Measurements from ENCODE around the gene USP10. TPM values are rescaled to one million over a fixed set of nuclear protein-coding genes. Genes with fewer than 3 reads are reported as not detected.
"Not testable (repeated sequence)": the region's sequence is repeated elsewhere in the genome, so short reads cannot be mapped to it uniquely, and the experiment has no call there.

The USP10 gene
- total and polyA plus RNA-seq, 3 donors from 2014 or later = 53.6 to 108 (median 101) TPM

- Histone ChIP-seq H3K4me1 (no peaks in the 10 kb centered on the region), H3K4me3 (no peak overlapping the region), H3K27ac (no peak overlapping the region), H3K36me3 (ENCODE audit: low read depth, missing control alignments) (no peaks in the 10 kb centered on the region), H3K27me3 (no peaks in the 10 kb centered on the region), H3K9me3 (no peaks in the 10 kb centered on the region)
- TF ChIP-seq CTCF (IDR thresholded peaks at IDR 0.05) (no peak), POLR2A (IDR thresholded peaks at IDR 0.05) (no peak)
- DNase-seq = no peak
- WGBS, 2 donors = 81 to 90% methylated on average over 5 of the region's 5 CpGs
- intact Hi-C loops (cut with DNase I; ENCODE audit: low total_unique reads) = no loop called here
These were observed 40.9 kb downstream of the USP10 start for GRCh38 chr16:84740596-84741116.

GRCh38 chr16:84741340-84741830 lies 41.6 kb downstream of the USP10 start:
- H3K36me3 ChIP-seq (ENCODE audit: low read depth, missing control alignments) = no peaks in the 10 kb centered on the region
- no peak for DNase-seq
- 54 to 60% methylated on average over 4 of the region's 4 CpGs for WGBS, 2 donors
- H3K27me3 ChIP-seq = no peaks in the 10 kb centered on the region
- H3K4me1 ChIP-seq = no peaks in the 10 kb centered on the region
- TF ChIP-seq POLR2A (IDR thresholded peaks at IDR 0.05) = no peak
- no peak overlapping the region for H3K4me3 ChIP-seq
- intact Hi-C loops (cut with DNase I; ENCODE audit: low total_unique reads) = no loop called here
- no peak overlapping the region for H3K27ac ChIP-seq
- H3K9me3 ChIP-seq = no peaks in the 10 kb centered on the region

- WGBS, 2 donors = 81 to 89% methylated on average over 10 of the region's 10 CpGs
- intact Hi-C loops (cut with DNase I; ENCODE audit: low total_unique reads) = no loop called here
- DNase-seq = no peak
- no peaks in the 10 kb centered on the region for H3K4me1 ChIP-seq
- no peak overlapping the region for H3K4me3 ChIP-seq
- no peak overlapping the region for H3K27ac ChIP-seq
- no peaks in the 10 kb centered on the region for H3K27me3 ChIP-seq
- H3K9me3 ChIP-seq = no peaks in the 10 kb centered on the region
- TF ChIP-seq POLR2A (IDR thresholded peaks at IDR 0.05) (no peak), CTCF (IDR thresholded peaks at IDR 0.05) (no peak)
- H3K36me3 ChIP-seq (ENCODE audit: low read depth, missing control alignments) = no peaks in the 10 kb centered on the region
These were observed 42.9 kb downstream of the USP10 start for GRCh38 chr16:84742641-84743092.

- Histone ChIP-seq H3K36me3 (ENCODE audit: low read depth, missing control alignments) (no peaks in the 10 kb centered on the region), H3K27ac (no peak overlapping the region), H3K4me1 (peaks cover 14% of the 10 kb centered on the region), H3K27me3 (no peaks in the 10 kb centered on the region), H3K4me3 (no peak overlapping the region), H3K9me3 (no peaks in the 10 kb centered on the region)
- TF ChIP-seq CTCF (IDR thresholded peaks at IDR 0.05) (no peak), POLR2A (IDR thresholded peaks at IDR 0.05) (no peak)
- 54 to 77% methylated on average over 6 of the region's 6 CpGs for WGBS, 2 donors
- intact Hi-C loops (cut with DNase I; ENCODE audit: low total_unique reads) = no loop called here
- no peak for DNase-seq
These were observed 46.4 kb downstream of the USP10 start for GRCh38 chr16:84746231-84746630.

GRCh38 chr16:84746875-84747274 lies 47.1 kb downstream of the USP10 start:
- intact Hi-C loops (cut with DNase I; ENCODE audit: low total_unique reads) = no loop called here
- no peak overlapping the region for H3K4me3 ChIP-seq
- no peaks in the 10 kb centered on the region for H3K36me3 ChIP-seq (ENCODE audit: low read depth, missing control alignments)
- H3K4me1 ChIP-seq = peaks cover 14% of the 10 kb centered on the region
- H3K27ac ChIP-seq = no peak overlapping the region
- WGBS, 2 donors = 95 to 96% methylated on average over 11 of the region's 11 CpGs
- no peak for TF ChIP-seq POLR2A (IDR thresholded peaks at IDR 0.05)
- peak; percentile 8 to 25 (median 20) for TF ChIP-seq CTCF (IDR thresholded peaks at IDR 0.05)
- no peak for DNase-seq
- H3K27me3 ChIP-seq = no peaks in the 10 kb centered on the region
- no peaks in the 10 kb centered on the region for H3K9me3 ChIP-seq

- DNase-seq; H3K9me3 ChIP-seq; H3K36me3 ChIP-seq (ENCODE audit: low read depth, missing control alignments); H3K4me3 ChIP-seq; intact Hi-C loops (cut with DNase I; ENCODE audit: low total_unique reads); H3K27me3 ChIP-seq: not testable (repeated sequence)
- H3K27ac ChIP-seq = peak overlapping the region in 1 of 2 donors; percentile 5
- H3K4me1 ChIP-seq = peaks cover 14% of the 10 kb centered on the region
- 89% methylated on average over 11 of the region's 11 CpGs for WGBS, 2 donors
These were observed 48.4 kb downstream of the USP10 start for GRCh38 chr16:84748247-84748646.
